SK-MEL-5 (cell line): ENCODE measurements around the gene DOCK11. TPM values are rescaled to one million over a fixed set of nuclear protein-coding genes. Genes with fewer than 3 reads are reported as not detected.
"Not testable (repeated sequence)": the region's sequence is repeated elsewhere in the genome, so short reads cannot be mapped to it uniquely, and the experiment has no call there.

Experiments
- DNase-seq: peaks from one replicate; pipeline ENCODE4 v3.0.0-alpha.2; 2016; ENCODE audit warnings: low read depth, low spot score
- in situ Hi-C: cut with HindIII; loops from 2 replicates; pipeline ENCODE4 v1.10.0; 2016; ENCODE audit warnings: low sequenced_read_pairs, high pct_unique_total_duplicates, low pct_unique_long_range_greater_than_20kb
- total RNA-seq: library from RNA; depleted of rRNA; stranded (reverse); fragments of >200 nt; shearing (Covaris generic); gene quantifications from 2 replicates; pipeline ENCODE4 v1.2.3, GENCODE V29; 2014

Gene DOCK11
- total RNA-seq, 1 experiment from 2014 or later, result 5.9 TPM

DNA sequence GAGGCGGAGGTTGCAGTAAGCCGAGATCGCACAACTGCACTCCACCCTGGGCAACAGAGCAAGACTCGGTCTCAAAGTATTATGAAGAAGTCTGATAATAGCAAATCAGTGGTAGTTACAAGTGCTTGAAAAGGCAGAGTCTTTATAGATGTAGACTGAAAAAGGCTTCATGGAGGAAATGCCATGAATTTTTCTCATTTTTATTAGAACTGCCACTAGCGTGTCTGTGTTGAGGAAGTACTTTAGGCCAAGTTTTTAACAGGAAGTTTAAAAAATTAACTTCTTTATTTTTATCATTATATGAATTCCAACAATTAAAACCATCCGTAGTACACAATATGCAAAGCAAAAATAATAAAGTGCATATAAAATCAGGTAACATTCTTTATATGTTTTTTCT lies 199.0 kb downstream of the DOCK11 start:
- in situ Hi-C loops, result no loop called here
- DNase-seq, result no peak

DNA sequence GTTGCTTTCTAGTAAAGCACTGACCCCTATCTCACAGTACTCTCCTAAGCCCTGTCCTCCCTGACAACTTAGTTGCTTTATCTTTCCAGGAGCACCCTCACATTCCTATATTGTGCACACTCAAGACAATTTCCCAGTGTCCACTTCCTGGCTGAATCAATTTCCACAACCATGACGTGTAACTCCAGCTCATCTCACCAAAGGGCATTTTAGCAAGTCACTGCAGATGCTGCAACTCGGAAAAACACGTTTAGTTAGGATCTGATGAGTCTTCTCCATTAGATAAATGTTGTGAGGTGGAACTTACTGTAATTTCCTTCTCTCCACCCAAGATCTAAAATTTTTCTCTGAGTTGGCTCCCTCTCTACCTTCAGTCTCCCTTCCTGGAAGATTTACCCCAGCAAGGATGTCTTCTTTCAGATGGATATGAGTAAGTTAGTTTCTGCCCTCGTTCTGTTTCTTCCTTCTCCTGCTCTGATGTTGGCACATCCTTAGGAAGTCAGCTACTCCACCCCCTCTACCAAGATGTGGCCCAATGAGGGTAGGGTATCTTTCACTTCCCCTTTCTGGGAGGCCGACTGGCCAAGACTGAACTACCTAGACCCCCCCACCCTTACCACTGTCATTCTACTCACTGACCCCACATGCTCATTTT lies 203.0 kb downstream of the DOCK11 start:
- in situ Hi-C loops, result no loop called here
- no peak for DNase-seq

GRCh38 chrX:118702741-118703140 lies 207.1 kb downstream of the DOCK11 start:
- peak; percentile 40 for DNase-seq
- in situ Hi-C loops, result no loop called here

GRCh38 chrX:118706681-118707080 lies 211.1 kb downstream of the DOCK11 start:
- no peak for DNase-seq
- in situ Hi-C loops, result no loop called here

- in situ Hi-C loops, result no loop called here
- DNase-seq, result peak; percentile 47
Measured at GRCh38 chrX:118714521-118714920, 218.9 kb downstream of the DOCK11 start.

DNA sequence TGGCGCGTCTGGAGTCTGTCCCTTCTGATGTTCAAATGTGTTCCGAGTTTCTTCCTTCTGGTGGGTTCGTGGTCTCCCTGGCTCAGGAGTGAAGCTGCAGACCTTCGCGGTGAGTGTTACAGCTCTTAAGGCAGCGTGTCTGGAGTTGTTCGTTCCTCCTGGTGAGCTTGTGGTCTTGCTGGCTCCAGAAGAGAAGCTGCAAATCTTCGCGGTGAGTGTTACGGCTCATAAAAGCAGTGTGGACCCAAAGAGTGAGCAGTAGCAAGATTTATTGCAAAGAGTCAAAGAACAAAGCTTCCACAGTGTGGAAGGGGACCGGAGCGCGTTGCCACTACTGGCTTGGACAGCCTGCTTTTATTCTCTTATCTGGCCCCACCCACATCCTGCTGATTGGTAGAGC lies 220.3 kb downstream of the DOCK11 start:
- in situ Hi-C loops, DNase-seq: not testable (repeated sequence)

DNA sequence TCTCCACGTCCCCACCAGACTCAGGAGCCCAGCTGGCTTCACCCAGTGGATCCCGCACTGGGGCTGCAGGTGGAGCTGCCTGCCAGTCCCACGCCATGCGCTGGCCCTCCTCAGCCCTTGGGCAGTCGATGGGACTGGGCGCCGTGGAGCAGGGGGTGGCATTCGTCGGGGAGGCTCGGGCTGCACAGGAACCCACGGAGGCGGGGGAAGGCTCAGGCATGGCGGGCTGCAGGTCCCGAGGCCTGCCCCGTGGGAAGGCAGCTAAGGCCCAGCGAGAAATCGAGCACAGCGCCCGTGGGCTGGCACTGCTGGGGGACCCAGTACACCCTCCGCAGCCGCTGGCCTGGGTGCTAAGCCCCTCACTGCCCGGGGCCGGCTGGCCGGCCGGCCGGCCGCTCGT lies 221.2 kb downstream of the DOCK11 start:
- in situ Hi-C loops, DNase-seq: not testable (repeated sequence)

DNA sequence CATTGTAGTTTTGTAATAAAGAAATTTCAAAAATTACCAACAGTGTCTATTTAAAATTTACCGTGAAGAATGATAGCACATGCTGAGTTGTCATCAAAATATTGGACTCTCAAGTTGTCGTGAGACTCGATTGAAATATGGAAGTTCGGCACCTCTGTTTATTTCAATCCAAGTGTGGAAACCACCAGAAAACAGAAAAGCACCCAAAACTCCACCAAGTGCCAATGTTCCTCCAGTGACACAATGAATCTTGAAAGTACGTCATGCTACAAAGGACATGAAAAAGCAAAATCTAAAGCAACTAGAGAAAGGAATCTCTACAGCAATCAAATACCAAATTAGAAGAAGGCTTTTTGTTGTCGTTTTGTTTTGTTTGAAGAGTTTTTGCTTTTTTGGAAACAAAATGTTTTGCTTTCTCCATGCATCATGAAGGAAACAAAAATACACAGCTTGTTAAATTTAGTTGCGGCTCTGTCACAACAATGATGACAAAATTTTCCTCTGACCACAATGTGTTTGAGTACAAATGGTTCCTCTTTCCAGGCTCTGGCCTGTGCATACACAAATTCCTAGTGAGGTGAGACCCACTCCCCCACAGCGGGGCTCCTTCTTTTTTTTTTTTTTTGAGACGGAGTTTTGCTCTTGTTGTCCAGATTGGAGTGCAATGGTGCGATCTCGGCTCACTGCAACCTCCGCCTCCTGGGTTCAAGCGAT lies 222.2 kb downstream of the DOCK11 start:
- no peak for DNase-seq
- in situ Hi-C loops, result no loop called here

DNA sequence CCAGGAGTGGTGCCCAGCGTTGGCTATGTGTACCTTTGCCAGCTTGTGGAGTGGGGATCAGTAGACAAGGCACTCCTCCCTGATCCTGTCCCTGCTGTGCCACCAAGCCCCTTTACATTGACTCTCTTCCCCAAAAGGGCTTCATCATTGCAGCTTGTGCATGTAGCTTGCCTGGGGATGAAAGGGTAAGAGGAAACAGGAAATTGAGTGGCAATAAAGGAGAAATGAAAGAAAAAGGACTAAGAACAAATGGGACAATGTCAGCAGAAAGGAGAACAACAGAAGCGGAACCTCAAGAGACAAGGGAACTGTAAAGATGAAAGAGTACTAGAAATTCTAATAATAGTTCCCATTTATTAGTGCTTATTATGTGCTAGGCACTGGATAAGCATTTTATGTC lies 223.1 kb downstream of the DOCK11 start:
- no peak for DNase-seq

GRCh38 chrX:118720058-118720707 lies 224.6 kb downstream of the DOCK11 start:
- in situ Hi-C loops, result no loop called here
- no peak for DNase-seq

More for the DNA sequence above, 223.1 kb downstream of the DOCK11 start:
- in situ Hi-C loops, result no loop called here

DNA sequence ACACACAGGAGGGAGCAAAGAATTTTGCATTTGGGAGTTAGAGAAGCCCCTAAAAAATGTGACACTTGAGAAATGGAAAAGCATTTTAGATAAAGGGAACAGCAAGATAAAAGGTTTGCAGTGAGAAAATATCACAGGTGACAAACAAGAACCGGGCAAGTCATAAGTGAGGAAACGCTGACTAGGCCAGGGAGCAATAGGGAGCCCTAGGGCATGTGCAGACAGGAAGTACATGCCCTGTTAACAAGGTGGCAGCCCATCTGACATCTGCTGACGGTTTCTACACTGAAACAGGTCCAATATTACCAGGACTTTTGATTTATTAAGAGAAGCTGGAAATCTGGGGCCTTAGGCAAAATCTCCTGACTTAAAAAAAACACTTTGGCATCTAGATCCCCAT lies 227.8 kb downstream of the DOCK11 start:
- in situ Hi-C loops, result no loop called here
- DNase-seq, result no peak

DNA sequence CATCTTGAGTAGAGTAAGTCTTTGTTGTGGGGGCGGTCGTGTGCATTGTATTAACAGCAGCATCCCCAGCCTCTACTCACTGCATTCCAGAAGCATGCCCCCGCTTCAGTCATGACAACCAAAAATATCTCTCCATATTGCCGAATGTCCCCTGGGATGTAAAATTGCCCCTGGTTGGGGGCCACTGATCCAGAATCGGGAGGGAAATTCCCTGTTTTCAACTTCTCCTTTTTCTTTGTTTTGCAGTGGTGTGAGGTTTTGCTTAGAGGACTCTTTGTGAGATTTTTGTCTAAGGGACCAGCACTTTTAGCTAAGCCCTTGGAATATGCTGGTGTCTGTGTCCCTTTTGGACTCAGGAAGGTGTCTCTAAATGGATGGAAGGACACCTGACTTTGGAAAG lies 228.8 kb downstream of the DOCK11 start:
- in situ Hi-C loops, result no loop called here
- DNase-seq, result no peak

DNA sequence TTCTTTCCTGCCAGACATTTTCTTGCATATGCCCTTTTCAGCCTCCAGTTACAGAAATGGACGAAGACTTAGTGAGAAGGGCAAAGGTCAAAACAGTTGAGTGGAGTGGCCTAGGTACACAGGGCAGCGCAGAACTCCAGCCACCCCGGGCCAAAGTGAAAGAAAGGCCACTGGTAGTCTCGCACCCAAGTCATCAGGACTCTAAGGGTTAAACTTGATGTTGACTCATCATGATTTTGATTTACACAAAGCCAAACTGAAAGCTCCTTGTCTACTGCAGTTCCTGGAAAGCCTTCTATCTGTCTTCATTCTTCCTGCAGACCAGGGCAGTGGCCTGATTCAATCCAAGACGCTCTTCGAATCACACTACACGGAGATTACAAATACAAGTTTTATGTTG lies 229.2 kb downstream of the DOCK11 start:
- in situ Hi-C loops, result no loop called here
- DNase-seq, result peak; percentile 60

GRCh38 chrX:118726396-118726795 lies 230.8 kb downstream of the DOCK11 start:
- in situ Hi-C loops, result no loop called here
- DNase-seq, result no peak

DNA sequence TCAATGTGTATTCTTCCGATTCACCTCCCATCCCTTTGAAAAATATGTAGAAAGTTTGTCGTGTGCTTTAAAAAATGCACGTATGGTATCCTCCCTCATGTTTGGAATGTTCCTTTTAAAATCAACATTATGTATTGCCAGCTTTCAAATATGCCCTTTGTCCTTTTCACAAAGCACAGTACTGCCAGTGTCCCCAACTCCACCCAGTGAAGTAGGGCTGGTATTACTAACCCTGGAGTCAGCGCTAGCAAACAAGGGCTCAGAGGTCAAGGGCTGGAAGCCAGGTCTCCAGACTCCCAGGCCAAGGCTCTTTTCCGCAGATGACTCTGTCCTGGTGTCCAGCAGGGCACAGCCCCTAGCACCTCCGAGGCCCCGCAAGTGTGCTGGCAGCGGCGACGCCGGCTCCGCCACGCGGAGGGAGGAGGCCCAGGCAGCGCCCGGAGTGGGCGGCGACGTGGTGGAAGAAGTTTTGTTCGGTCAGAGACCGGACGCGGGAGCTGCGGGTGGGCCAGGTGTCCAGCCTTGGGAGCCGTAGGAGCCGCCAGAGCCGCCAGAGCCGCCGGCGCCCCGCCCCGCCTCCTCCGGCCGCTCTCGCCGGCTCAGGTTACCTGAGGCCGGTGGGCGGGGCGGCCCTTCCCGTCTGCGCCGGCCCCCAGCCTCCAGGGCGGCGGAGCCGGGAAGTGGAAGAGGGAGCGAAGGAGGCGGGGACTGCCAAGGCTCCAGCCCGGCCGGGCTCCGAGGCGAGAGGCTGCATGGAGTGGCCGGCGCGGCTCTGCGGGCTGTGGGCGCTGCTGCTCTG lies 231.5 kb downstream of the DOCK11 start, which contains the start of gene IL13RA1:
TSS of gene IL13RA1 (plus strand) at position 720 of the 799 bp plus-strand sequence. CDS start at position 753, 33 bp downstream.
- in situ Hi-C loops, result no loop called here
- peak; percentile 81 for DNase-seq

GRCh38 chrX:118727686-118728339 lies 232.2 kb downstream of the DOCK11 start:
- in situ Hi-C loops, result no loop called here
- no peak for DNase-seq

GRCh38 chrX:118729042-118729652 lies 233.5 kb downstream of the DOCK11 start:
- in situ Hi-C loops, result no loop called here
- no peak for DNase-seq
